ENCODE data around the gene AMOTL2. TPM values are rescaled to one million over a fixed set of nuclear protein-coding genes. Genes with fewer than 3 reads are reported as not detected.

AMOTL2 gene
- total RNA-seq, 1 donor from 2014 or later, result 46.5 TPM

DNA sequence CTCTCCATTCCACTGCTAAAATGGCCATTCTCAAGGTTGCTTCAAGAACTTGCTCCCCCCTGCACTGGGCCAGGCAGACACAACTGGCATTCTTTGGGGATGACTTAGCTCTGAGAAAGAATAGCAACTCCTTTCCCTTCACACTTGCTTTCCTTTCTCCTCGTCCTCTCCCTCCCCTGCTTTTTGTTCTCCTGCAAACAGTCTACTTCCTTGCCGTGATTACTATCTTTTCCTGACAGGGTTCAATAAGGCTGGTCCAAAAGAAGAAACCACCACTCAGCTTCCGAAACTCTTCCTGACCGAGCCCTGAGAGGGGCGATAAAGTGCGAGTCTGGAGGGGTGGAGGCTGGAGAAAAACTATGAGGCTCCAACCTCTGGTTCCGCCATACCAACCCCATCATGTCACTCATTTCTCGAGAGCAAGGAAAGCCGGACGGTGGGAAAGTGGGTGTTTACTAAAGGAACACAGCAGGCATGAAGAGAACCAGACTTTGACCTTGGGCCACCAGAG is 5.0 kb downstream of the AMOTL2 start:
- Mint-ChIP-seq H3K4me3 (ENCODE audit: unreplicated experiment) (peak overlapping the region; percentile 86), H3K36me3 (ENCODE audit: low read depth, unreplicated experiment) (peaks cover 35% of the 10 kb centered on the region), H3K4me1 (ENCODE audit: unreplicated experiment) (peaks cover 56% of the 10 kb centered on the region), H3K9me3 (ENCODE audit: unreplicated experiment) (no peaks in the 10 kb centered on the region), H3K27ac (ENCODE audit: unreplicated experiment) (peak overlapping the region; percentile 96), H3K27me3 (ENCODE audit: unreplicated experiment) (peaks cover 25% of the 10 kb centered on the region)
- peak; percentile 53 for DNase-seq (ENCODE audit: low spot score)
- no peak for TF ChIP-seq CTCF (IDR thresholded peaks at IDR 0.05; ENCODE audit: unreplicated experiment)

- Mint-ChIP-seq H3K4me3 (ENCODE audit: unreplicated experiment) (peak overlapping the region; percentile 86), H3K9me3 (ENCODE audit: unreplicated experiment) (no peaks in the 10 kb centered on the region), H3K4me1 (ENCODE audit: unreplicated experiment) (peaks cover 59% of the 10 kb centered on the region), H3K27me3 (ENCODE audit: unreplicated experiment) (peaks cover 23% of the 10 kb centered on the region), H3K36me3 (ENCODE audit: low read depth, unreplicated experiment) (peaks cover 35% of the 10 kb centered on the region), H3K27ac (ENCODE audit: unreplicated experiment) (peak overlapping the region; percentile 96)
- DNase-seq (ENCODE audit: low spot score), result no peak
- no peak for TF ChIP-seq CTCF (IDR thresholded peaks at IDR 0.05; ENCODE audit: unreplicated experiment)
Measured at GRCh38 chr3:134368751-134369105, 5.5 kb downstream of the AMOTL2 start.

- DNase-seq (ENCODE audit: low spot score), result no peak
- Mint-ChIP-seq H3K27ac (ENCODE audit: unreplicated experiment) (peak overlapping the region; percentile 96), H3K9me3 (ENCODE audit: unreplicated experiment) (no peaks in the 10 kb centered on the region), H3K36me3 (ENCODE audit: low read depth, unreplicated experiment) (peaks cover 40% of the 10 kb centered on the region), H3K4me3 (ENCODE audit: unreplicated experiment) (no peak overlapping the region), H3K27me3 (ENCODE audit: unreplicated experiment) (peaks cover 22% of the 10 kb centered on the region), H3K4me1 (ENCODE audit: unreplicated experiment) (peaks cover 65% of the 10 kb centered on the region)
- no peak for TF ChIP-seq CTCF (IDR thresholded peaks at IDR 0.05; ENCODE audit: unreplicated experiment)
Measured at GRCh38 chr3:134367869-134368750, 6.1 kb downstream of the AMOTL2 start.

GRCh38 chr3:134366928-134367811 is 7.1 kb downstream of the AMOTL2 start:
- Mint-ChIP-seq H3K27me3 (ENCODE audit: unreplicated experiment) (peaks cover 18% of the 10 kb centered on the region), H3K36me3 (ENCODE audit: low read depth, unreplicated experiment) (peaks cover 38% of the 10 kb centered on the region), H3K4me1 (ENCODE audit: unreplicated experiment) (peaks cover 62% of the 10 kb centered on the region), H3K4me3 (ENCODE audit: unreplicated experiment) (no peak overlapping the region), H3K9me3 (ENCODE audit: unreplicated experiment) (no peaks in the 10 kb centered on the region), H3K27ac (ENCODE audit: unreplicated experiment) (no peak overlapping the region)
- TF ChIP-seq CTCF (IDR thresholded peaks at IDR 0.05; ENCODE audit: unreplicated experiment), result no peak
- no peak for DNase-seq (ENCODE audit: low spot score)

Data from endothelial cell (in vitro differentiated cells).